ENCODE measurements around the gene PCCA.

PCCA gene

DNA sequence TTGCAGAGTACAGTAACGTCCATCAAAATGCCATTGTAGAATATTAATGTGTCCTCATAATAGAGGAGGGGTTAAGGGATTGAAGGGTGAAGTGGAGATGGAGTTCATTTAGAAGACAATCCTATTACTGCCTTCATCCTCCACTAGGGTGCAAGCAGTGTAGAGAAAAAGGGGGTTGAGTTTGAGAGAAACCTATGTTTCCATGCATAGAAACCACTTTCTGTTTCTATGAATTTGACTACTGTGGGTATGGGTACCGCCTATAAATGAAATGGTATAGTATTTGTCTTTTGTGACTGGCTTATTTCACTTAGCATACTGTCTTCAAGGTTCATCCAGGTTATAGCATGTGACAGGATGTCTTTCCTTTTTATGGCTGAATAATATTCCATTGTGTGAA is 343.7 kb downstream of the PCCA start:
- no peak for DNase-seq (ENCODE audit: low read depth)

DNA sequence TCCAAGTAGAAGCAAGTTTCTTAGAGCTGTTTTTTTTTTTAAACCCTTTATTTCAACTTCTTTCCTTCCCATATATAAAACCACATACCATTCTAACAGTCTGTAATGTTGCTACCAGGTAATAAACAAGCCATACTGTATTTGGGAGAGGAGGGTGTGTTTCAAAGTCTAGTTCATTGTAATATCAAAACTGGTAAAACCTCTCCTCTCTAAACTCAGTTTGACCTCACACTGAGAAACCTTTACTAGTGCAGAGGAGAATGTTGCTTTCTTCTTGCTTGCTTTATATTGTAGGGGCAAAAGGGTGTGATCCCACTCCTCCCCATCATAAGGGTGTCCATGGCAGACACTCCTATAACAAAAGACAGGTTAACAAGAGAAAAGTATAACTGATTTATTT is 344.6 kb downstream of the PCCA start:
- no peak for DNase-seq (ENCODE audit: low read depth)

DNA sequence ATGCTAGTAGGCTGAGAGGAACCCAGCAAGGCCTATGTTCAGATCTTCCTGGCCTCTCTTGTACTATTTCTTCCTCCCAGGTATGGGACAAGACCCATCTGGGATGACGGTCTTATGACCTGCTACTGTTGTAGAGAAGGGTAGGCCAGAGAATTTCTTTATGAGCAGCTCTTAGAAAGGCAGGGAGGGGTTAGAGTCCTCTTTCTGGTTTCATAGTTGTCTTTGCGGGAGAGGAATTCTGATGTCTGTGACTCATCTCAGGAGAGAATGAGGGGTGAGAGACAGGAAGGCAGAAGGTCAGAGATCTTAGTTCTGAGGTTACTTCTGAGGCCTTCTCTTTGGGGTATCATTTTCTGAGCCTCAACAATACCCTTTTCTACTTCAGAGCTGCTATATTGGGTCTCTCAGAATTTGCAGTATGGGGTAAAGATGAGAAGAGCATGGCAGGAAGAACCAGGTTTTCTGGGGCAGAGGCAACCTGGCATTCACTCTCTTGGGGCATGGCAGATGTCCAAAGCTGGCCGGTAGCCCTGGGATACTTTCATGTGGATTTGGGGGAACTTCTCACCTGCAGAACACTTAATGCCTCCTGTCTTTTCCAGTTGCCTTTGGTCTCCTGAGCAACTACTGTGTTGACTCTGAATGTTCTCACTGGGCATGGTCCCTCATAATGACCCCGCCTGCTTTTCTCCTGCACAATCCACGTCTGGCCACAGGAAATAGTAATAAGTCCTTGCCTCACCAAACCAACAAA is 345.3 kb downstream of the PCCA start:
- DNase-seq (ENCODE audit: low read depth), result peak; percentile 17

DNA sequence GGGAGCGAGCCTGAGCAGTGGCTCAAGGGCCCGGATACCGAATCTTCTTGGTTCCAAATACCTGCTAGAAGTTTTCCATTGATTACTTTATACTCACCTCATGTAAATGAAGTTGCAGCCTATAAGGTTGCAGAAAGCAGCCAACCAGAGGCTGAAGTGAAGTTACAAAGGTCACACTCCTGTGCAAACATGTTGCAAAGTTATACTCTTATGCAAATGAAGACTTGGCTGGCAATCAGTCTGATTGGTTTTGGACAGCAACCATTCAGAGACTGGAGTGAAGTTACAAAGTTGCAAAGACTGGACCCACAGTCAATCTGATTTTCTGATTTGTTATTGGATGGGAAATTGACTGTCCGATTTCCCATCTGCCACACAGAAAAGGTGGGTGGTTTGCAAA is 347.2 kb downstream of the PCCA start:
- no peak for DNase-seq (ENCODE audit: low read depth)

DNA sequence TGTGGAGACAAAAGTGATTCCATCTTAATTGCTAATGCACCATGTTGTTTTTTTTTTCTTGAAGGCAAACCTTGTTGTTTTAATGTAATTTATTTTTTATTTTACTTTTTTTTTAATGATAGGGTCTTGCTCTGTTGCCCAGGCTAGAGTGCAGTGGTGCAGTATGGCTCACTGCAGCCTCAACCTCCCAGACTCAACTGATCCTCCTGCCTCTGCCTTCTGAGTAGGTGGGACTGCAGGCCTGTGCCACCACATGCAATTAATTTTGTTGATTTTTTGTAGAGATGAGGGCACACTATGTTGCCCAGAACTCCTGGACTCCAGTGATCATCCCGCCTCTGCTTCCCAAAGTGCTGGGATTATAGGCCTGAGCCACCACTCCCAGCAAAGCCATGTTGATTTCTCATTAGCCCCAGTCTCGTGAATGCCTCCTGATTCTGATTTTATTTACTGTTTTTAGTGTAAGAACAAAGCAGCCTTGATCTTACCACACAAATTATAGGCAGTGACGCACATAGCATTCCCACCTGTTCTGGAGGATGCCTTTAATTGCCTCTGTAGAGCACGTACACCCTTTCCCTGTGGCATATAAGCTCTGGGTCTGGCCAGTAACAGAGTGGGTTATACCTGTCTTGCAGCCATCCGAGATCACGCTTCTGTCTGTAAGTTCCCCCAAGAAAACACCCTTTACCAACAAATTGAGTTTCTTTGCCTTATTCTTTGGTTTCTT is 349.3 kb downstream of the PCCA start:
- DNase-seq (ENCODE audit: low read depth), result no peak

DNA sequence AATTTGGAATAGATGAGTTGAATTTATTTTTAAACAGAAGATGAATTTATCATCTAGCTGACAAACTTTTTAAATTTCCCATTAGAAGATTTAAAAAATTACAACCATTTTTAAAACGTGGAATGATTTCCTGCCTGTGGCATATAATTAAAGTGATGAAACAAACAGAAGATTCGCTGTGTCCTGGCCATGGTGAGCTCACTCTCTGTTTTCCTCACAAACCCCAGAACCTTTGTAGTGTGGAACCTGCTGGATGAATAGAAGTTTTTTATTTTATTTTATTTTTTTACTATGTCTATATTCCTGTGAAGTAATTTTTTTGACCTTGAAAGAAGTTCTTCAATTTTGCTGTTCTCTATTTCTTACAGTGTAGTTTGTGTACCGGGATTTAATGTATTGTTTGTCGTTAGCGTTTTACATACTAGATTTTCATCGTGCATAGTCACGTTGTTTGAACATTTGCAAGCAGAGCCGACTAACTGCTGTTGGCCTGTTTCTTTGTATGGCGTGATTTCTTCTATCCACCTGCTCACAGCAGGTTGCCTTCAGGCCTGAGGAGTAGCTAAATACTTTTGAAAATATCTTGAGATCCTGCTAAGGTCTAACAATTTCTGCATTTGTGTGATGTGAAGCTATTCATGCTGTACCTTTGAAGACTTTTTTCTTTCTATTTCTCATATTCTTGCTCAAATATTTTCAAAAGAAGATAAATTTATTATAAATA is 350.5 kb downstream of the PCCA start:
- no peak for DNase-seq (ENCODE audit: low read depth)

DNA sequence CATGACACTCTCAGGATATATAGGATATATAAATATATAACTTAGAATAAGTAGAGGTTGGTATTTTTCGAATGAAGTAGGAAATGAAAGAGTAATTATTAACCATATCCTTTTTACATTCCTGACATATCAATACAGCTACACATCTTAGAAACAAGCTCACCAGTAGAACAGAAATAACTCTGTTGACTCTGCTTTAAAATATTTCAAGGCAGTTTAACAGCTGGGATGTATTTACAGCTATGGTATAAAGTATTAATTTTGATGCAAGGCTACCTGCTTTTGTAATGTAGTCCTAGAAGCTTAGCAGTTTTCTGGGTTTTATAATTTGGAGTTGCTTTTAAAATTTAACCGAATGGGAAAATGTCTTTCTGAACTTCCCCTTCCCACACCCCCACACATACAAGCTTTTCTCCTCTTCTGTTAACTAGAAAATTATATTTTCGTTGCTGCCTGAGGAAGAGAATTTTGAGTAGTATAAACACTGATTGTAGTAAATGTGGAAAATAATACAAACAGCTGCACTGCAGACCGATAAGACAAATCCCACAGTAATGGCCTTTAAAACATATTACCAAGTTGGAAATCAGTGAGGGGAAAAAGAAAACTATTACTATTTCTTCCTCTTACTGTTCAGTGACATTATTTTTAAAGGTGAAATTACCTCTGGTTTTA is 352.0 kb downstream of the PCCA start:
- DNase-seq (ENCODE audit: low read depth), result peak; percentile 27

DNA sequence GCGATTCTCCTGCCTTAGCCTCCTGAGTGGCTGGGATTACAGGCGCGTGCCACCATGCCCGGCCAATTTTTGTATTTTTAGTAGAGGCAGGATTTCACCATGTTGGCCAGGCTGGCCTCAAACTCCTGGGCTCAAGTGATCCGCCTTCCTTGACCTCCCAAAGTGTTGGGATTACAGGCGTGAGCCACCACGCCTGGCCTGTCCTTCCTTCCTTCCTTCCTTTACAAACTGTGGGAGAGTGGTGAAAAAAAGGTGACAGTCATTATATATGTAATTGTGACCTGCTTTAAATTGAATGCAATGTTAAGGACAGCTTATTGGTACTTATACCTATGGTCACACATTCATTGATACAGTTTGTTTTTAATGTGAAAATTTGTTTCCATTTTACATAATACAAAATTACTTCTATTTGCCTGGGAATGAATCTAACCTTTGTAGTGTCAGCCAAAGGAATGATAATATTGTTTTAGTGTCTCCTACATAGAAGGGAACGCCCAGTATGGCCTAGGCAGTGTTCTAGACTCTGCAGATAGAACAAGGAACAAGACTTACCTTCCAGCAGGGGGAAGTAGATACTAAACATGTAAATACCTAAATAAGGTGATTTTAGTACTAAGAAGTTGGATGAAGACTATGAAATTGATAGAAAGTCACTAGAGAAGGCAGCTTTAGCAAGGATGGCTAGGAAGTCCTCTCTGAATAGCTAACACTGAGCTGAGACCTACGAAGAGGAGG is 353.4 kb downstream of the PCCA start:
- DNase-seq (ENCODE audit: low read depth), result no peak

DNA sequence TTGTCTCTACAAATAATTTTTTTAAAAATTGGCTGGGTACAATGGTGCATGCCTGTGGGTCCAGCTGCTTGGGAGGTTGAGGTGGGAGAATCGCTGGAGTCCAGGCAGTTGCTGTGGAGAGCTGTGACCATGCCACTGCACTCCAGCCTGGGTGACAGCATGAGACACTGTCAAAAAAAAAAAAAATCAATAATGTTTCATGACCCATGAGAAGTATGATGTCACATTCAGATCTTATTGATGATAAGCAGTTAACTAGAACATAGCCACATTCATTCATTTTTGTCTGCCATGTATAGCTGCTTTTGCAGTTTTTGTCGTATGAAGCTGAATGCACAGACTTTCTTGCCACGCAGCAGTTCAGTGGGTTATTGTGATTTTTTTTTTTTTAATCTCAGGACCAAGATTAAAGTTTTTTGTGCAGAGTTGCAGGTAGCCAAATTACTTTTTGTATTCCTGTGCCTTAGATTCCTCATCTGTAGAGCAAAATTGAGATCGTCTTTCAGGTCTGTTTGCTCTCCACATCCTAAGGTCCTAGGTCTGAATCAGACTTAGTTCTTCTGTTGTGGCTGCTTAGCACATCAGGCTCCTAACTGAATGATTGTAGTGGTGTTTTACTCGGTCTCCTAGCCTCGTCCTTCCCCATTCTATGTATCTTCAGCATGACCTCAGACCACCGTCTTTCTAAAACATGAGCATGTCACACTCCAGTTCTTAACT is 354.5 kb downstream of the PCCA start:
- no peak for DNase-seq (ENCODE audit: low read depth)

DNA sequence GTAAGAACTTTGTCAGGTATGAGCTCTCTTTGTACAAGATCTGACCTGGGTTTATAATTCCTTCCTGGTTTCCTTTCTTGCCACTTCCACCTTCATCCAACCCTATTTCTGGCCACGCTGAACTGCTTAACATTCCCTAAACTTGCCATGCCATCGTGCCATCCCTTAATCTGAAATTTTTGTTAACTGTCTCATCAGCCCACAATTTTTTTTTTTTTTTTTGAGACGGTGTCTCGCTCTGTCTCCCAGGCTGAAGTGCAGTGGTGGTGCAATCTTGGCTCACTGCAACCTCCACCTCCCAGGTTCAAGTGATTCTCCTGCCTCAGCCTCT is 355.1 kb downstream of the PCCA start:
- no peak for DNase-seq (ENCODE audit: low read depth)

DNA sequence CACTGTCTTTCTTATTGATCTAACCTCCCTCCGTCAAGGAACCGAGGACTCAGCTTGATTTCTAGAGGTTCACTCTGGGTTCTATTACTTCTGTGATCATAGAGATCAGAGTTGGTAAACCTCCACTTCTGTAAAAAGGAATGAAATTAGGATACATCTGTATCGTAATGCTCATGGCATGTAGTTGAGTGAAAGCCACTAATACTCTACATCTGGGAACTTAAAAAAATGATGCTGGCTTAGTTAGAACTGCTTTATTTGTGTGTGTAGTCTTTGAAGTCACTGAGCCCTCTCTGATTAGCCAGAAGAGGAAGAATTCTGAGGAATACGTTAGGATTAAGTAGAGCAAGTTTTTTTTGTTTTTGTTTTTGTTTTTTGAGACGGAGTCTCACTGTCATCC is 358.9 kb downstream of the PCCA start:
- DNase-seq (ENCODE audit: low read depth), result no peak

DNA sequence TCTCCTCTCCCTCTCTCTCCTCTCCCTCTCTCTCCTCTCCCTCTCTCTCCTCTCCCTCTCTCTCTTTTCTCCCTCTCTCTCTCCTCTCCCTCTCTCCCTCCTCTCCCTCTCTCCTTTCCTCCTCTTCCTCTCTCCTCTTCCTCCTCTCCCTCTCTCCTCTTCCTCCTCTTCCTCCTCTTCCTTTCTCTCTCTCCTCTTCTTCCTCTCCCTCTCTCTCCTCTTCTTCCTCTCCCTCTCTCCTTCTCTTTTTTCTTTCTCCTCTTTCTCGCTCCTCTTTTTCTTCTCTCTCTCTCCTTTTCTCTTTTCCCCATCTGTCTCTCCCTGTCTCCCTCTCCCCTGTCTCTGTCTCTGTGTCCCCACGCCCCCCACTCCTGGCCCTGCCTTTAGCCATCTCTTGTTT is 363.0 kb downstream of the PCCA start:
- DNase-seq (ENCODE audit: low read depth), result no peak

DNA sequence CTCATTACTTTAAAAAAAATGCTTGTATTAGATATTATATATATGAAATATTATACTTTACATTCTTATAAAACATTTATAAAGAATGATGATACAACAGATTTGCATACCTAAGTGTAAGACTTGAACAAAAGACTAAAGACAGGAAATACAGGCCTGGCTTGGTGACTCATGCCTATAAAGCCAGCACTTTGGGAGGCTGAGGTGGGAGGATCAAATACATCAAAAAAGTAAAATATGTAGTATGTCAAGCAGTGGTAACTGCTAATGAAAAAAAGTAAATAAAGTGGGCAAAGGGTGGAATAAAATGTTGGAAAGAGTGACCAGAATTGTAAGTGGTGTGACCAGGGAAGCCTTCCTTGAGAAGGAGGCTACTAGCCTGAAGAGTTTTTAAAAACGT is 366.0 kb downstream of the PCCA start:
- no peak for DNase-seq (ENCODE audit: low read depth)

DNA sequence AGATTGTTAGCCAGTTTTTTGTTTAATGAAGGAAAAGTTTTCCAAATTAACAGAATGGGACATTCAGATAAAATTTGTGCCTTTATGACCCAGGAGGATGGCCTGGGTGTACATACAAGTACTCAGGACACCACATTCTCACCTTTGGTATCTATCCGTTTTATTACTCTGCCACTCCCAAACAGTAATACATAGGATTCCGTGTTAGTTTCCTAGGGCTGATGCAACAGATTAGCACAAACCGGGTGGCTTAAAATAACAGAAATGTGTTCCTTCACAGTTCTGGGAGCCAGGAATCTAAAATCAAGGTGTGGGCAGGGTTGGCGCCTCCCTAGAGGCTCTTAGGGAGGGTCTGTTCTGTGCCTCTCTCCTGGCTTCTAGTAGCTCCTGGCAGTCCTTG is 369.8 kb downstream of the PCCA start:
- DNase-seq (ENCODE audit: low read depth), result no peak

DNA sequence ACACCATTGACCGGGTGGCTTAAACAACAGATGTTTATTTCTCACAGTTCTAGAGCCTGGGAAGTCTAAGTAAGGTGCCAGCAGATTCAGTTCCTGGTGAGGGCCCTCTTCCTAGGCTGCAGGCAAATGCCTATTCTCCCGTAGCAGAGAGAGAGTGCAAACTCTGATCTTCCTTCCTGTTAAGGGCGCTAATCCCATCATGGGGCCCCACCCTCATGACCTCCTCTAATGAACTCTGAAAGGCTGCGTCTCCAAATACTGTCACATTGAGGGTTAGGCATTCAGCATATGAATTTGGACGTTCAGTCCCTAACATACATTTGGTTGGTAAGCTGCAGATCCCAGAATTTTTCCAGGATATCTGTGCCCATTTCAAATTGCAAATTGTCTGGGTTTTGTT is 370.9 kb downstream of the PCCA start:
- no peak for DNase-seq (ENCODE audit: low read depth)

DNA sequence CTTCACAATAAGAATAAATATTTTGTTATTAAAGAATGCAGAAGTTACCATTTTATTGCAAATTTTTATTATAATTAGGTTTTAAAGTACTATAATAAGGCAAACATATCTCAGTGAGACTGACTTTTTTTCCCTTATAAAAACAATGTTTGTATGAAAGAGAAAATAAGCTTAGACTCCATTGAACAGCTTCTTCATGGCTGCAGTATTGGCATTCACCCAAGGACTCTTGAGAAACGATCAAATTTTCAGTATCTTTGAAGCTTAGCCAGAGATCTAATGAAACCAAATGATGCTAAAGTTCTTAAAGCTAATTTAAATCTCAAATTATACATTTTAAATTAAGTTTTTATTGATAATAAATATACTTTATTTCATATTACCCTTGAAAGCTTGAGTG is 371.4 kb downstream of the PCCA start:
- no peak for DNase-seq (ENCODE audit: low read depth)

DNA sequence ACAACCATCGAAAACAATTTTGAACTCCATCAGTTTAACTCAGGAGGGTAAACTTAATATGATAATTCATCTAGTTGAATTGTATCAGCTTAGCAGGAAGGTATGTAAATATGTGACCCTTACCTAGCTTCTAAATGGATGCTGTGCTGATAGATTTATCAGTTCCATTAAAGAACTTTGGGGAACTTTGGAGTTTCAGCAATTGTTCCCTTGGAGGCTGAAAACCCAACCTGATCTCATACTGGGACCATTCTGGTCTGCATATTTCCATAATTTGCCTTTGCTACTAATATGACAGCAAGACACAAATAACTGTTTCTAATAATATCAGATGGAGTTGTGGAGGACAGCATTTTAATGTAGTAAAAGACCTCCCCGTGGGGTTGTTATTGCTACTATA is 371.9 kb downstream of the PCCA start:
- no peak for DNase-seq (ENCODE audit: low read depth)

DNA sequence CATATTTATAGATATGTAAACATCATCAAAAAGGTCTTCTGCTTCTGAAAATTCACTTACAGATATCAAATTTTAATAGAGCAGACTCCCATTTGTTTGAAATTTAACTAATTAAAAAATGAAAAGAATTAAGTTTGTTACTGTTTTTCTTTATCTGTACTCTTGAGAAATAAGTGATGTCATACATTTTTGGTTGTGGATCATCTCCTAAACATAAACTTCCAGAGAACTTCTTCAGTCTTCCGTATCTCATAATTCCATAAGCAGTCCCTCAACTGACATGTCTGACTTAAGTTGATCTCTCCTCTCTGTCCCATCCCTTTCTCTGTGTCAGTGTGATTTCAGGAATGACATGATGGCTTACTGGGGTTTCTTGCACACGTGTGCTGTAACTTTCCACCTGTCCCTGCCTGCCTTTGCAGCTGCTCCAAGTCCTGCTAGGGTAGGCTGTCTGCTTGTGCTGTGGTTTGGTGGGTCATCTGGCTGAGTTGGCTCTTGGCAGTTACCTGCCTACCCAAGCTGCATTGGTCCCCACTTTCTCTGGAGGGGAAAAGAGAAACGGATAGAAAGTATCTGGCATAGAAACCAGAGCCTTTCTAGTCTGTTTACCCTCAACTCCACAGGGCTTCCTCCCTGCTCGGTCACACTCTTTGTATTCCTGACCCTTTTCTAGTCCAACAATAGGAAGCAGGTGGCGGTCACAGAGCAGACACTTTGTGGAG is 372.6 kb downstream of the PCCA start:
- no peak for DNase-seq (ENCODE audit: low read depth)

DNA sequence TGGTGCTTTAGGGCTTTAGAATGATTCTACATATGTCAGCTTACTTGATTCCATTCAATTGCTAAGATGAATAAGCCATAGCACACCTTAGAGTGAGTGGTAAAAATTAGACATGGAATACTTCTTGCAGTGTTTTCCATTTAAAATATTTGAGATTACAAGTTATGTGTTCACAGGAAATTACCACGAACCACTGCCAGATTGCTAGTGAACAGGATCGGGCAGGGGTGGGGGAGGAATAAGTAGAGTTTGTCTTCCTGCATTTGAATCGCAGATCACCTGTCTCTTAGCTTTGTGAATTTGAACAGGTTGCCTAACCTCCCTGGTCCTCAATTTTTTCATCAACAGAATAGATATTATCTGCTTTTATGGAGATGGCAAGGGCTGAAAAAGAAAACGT is 375.1 kb downstream of the PCCA start:
- DNase-seq (ENCODE audit: low read depth), result no peak

DNA sequence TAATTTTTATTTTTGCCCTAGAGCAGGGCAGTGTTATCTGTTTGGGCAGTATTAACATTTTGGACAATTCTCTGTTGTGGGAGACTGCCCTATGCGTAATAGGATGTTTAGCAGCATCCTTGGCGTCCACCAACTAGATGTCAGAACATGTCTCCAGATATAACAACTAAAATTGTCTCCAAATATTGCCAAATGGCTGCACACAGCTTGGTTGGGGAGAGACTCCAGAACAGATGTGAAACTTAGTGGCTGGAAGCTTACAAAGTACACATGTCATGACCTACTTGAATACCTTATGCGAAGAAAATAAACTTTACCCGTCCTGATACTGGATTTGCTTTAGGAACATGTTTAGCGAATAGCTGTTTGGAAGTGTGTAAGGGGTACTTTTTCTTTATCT is 376.7 kb downstream of the PCCA start:
- DNase-seq (ENCODE audit: low read depth), result no peak

All from GM04503 (cell line).